CD4-positive, alpha-beta T cell (primary cell): ENCODE results near the gene SARS2. TPM values are rescaled to one million over a fixed set of nuclear protein-coding genes. Genes with fewer than 3 reads are reported as not detected.
"Not testable (repeated sequence)": the region's sequence is repeated elsewhere in the genome, so short reads cannot be mapped to it uniquely, and the experiment has no call there.

Experiments
- ATAC-seq: fragments of 200-7000 bp; cut with Tn5 transposase; one replicate; pipeline ENCODE4 v1.10.0; 2022; ENCODE audit warnings: mild to moderate bottlenecking; ENCODE audit not compliant: poor library complexity
- CTCF ChIA-PET: fragments of 350-600 bp; sonication (Branson Sonifier 250); formaldehyde crosslinking; loops from one replicate; lab custom pipeline; 2021; ENCODE audit warnings: antibody characterized with exemption, inconsistent platforms; lab: Charles Lee
- POLR2A ChIA-PET: fragments of 350-600 bp; sonication (Branson Sonifier 250); formaldehyde crosslinking; loops from one replicate; lab custom pipeline; 2021; ENCODE audit warnings: antibody characterized with exemption, inconsistent platforms; lab: Charles Lee
- DNase-seq, 14 experiments: peaks; one replicate each; pipeline ENCODE4 v3.0.0-alpha.2; 2013 to 2020; ENCODE audit warnings: mixed read lengths in 2 of 14
- H3K27ac ChIP-seq, 2 donors: one replicate each; pipeline versions ENCODE4 v1.5.1 to v1.7.0; 2013; ENCODE audit warnings: low read length in 2 of 2, low read depth in 1 of 2, mild to moderate bottlenecking in 1 of 2
- H3K27me3 ChIP-seq, 2 experiments: 1 replicate in 1 of 2; 2 replicates in 1 of 2; pipeline versions ENCODE4 v1.6.1 to v1.7.0; 2013; ENCODE audit warnings: low read length in 2 of 2, control low read depth in 1 of 2, mild to moderate bottlenecking in 1 of 2, moderate library complexity in 1 of 2; ENCODE audit not compliant: insufficient read depth in 2 of 2, control insufficient read depth in 1 of 2
- H3K36me3 ChIP-seq: one replicate; pipeline ENCODE4 v1.6.1; 2013; ENCODE audit warnings: low read length, control low read depth; ENCODE audit not compliant: insufficient read depth
- H3K4me1 ChIP-seq: one replicate; pipeline ENCODE4 v1.6.1; 2013; ENCODE audit warnings: low read length, control low read depth; ENCODE audit not compliant: insufficient read depth
- H3K4me3 ChIP-seq: one replicate; pipeline ENCODE4 v1.5.1; 2013; ENCODE audit warnings: mild to moderate bottlenecking, low read length, moderate library complexity
- H3K9me3 ChIP-seq, 2 experiments: 1 replicate in 1 of 2; 2 replicates in 1 of 2; pipeline versions ENCODE4 v1.6.1 to v1.7.0; 2013; ENCODE audit warnings: low read length in 2 of 2, mild to moderate bottlenecking in 2 of 2, control low read depth in 1 of 2, moderate library complexity in 1 of 2; ENCODE audit not compliant: control insufficient read depth in 1 of 2, insufficient read depth in 1 of 2
- H3K27ac Mint-ChIP-seq: one replicate; pipeline ENCODE4 v1.8.0; 2020; ENCODE audit warnings: mixed read lengths
- H3K27me3 Mint-ChIP-seq: one replicate; pipeline ENCODE4 v1.8.0; 2021; ENCODE audit warnings: mixed read lengths
- H3K36me3 Mint-ChIP-seq: one replicate; pipeline ENCODE4 v1.8.0; 2021; ENCODE audit warnings: low read depth, mixed read lengths
- H3K4me1 Mint-ChIP-seq: one replicate; pipeline ENCODE4 v1.8.0; 2021; ENCODE audit warnings: low read depth, mixed read lengths
- H3K4me3 Mint-ChIP-seq: one replicate; pipeline ENCODE4 v1.8.0; 2020; ENCODE audit warnings: mild to moderate bottlenecking, mixed read lengths
- H3K9me3 Mint-ChIP-seq: one replicate; pipeline ENCODE4 v1.8.0; 2020; ENCODE audit warnings: mixed read lengths
- intact Hi-C, 2 experiments: fragments of 100-400 bp; cut with DNase I in 1 of 2; cut with micrococcal nuclease in 1 of 2; formaldehyde crosslinking; loops; one replicate each; pipeline versions ENCODE4 v1.15.1 to v1.9.0; 2023 to 2025; cut with DNase I, micrococcal nuclease
- total RNA-seq, 174 experiments: library from RNA in 2 of 174; stranded (reverse) in 2 of 174; gene quantifications; one replicate each; pipeline ENCODE4 v1.2.3 and lab custom pipeline; 2021 to 2026
- TF ChIP-seq, protein P1 (sequence below): fragments of 200-600 bp; IDR thresholded peaks from one replicate; pipeline ENCODE4 v1.8.0; 2022; ENCODE audit warnings: antibody characterized with exemption, mild to moderate bottlenecking

Gene SARS2
- total RNA-seq, 2 experiments from 2014 or later = 18.7 to 22.8 TPM

DNA sequence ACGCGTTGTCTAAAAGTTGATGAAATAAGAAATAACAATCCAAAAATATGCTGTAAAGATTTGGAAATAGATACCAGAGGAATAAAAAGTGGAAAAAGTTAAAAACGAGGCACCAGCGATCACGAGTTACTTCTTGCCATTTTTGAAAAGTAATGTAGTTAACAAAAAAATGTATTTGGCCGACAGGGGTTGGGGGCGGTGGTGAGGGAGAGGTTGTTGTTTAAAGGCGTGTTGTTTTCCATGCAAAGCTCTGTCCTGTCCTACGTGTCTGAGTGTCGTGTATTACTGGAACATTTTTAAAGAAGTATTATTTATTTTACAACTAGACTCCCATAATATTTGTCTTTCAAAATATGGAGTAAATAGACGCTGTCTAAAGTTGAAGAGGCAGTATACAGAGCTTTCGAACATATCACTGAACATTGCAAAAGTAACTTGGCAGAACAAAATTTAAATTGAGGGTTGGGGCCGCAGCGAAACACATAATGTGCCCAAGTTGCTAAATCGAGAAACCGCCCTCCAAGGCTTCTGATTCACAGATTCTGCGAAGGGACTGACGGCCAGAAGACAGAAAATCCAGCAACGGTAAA lies 44.2 kb upstream of the SARS2 start:
- CTCF ChIA-PET = interaction anchor here (0.6 to 1.3 kb wide), 2 partner anchors 12 to 455 kb away, joined by 3 to 4 read pairs; no protein-coding TSS in a partner anchor
- ATAC-seq = no peak
- POLR2A ChIA-PET = no interaction called here

DNA sequence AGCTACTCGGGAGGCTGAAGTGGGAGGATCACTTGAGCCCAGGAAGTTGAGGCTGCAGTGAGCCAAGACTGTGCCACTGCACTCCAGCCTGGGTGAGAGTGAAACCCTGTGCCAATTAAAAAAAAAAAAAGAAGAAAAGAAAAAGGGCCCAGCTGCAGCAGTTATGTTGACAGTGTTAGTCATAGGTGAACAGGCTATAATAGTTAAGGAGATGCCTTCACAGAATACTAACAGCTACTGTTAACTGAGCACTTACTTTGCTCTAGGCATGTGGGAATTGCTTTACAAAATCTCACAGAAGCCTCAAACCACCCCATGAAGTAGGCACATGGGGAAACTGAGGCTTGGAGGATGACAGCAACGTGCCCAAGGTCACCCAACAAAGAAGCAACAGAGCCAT lies 41.1 kb upstream of the SARS2 start:
- no peak overlapping the region for H3K4me3 ChIP-seq
- CTCF ChIA-PET = interaction anchor here (0.7 kb wide), 1 partner anchor 1170 kb away, joined by 3 read pairs; no protein-coding TSS in a partner anchor
- H3K36me3 ChIP-seq = no peaks in the 10 kb centered on the region
- Mint-ChIP-seq H3K36me3 (no peaks in the 10 kb centered on the region), H3K4me1 (peaks cover 9% of the 10 kb centered on the region), H3K27me3 (peaks cover 26% of the 10 kb centered on the region), H3K4me3 (no peak overlapping the region), H3K27ac (no peak overlapping the region), H3K9me3 (no peaks in the 10 kb centered on the region)
- DNase-seq = no peak
- no peak overlapping the region for H3K27ac ChIP-seq
- peaks cover 14 to 21% of the 10 kb centered on the region in 2 experiments for H3K27me3 ChIP-seq
- TF ChIP-seq, protein P1, sequence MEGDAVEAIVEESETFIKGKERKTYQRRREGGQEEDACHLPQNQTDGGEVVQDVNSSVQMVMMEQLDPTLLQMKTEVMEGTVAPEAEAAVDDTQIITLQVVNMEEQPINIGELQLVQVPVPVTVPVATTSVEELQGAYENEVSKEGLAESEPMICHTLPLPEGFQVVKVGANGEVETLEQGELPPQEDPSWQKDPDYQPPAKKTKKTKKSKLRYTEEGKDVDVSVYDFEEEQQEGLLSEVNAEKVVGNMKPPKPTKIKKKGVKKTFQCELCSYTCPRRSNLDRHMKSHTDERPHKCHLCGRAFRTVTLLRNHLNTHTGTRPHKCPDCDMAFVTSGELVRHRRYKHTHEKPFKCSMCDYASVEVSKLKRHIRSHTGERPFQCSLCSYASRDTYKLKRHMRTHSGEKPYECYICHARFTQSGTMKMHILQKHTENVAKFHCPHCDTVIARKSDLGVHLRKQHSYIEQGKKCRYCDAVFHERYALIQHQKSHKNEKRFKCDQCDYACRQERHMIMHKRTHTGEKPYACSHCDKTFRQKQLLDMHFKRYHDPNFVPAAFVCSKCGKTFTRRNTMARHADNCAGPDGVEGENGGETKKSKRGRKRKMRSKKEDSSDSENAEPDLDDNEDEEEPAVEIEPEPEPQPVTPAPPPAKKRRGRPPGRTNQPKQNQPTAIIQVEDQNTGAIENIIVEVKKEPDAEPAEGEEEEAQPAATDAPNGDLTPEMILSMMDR = no peak
- peaks cover 10% of the 10 kb centered on the region for H3K4me1 ChIP-seq
- intact Hi-C loops = no loop called here
- ATAC-seq = no peak
- H3K9me3 ChIP-seq = peaks cover 0 to 7% of the 10 kb centered on the region in 2 experiments
- POLR2A ChIA-PET = no interaction called here

More for the DNA sequence above, 44.2 kb upstream of the SARS2 start:
- intact Hi-C loops = no loop called here
- H3K4me1 ChIP-seq = peaks cover 10% of the 10 kb centered on the region
- H3K4me3 ChIP-seq = no peak overlapping the region
- peaks cover 16 to 22% of the 10 kb centered on the region in 2 experiments for H3K27me3 ChIP-seq
- Mint-ChIP-seq H3K4me3 (no peak overlapping the region), H3K27me3 (peaks cover 40% of the 10 kb centered on the region), H3K36me3 (no peaks in the 10 kb centered on the region), H3K4me1 (peaks cover 9% of the 10 kb centered on the region), H3K9me3 (no peaks in the 10 kb centered on the region), H3K27ac (no peak overlapping the region)
- no peak overlapping the region for H3K27ac ChIP-seq
- peaks cover 0 to 7% of the 10 kb centered on the region in 2 experiments for H3K9me3 ChIP-seq
- TF ChIP-seq, protein P1 = no peak
- no peaks in the 10 kb centered on the region for H3K36me3 ChIP-seq
- DNase-seq = no peak

DNA sequence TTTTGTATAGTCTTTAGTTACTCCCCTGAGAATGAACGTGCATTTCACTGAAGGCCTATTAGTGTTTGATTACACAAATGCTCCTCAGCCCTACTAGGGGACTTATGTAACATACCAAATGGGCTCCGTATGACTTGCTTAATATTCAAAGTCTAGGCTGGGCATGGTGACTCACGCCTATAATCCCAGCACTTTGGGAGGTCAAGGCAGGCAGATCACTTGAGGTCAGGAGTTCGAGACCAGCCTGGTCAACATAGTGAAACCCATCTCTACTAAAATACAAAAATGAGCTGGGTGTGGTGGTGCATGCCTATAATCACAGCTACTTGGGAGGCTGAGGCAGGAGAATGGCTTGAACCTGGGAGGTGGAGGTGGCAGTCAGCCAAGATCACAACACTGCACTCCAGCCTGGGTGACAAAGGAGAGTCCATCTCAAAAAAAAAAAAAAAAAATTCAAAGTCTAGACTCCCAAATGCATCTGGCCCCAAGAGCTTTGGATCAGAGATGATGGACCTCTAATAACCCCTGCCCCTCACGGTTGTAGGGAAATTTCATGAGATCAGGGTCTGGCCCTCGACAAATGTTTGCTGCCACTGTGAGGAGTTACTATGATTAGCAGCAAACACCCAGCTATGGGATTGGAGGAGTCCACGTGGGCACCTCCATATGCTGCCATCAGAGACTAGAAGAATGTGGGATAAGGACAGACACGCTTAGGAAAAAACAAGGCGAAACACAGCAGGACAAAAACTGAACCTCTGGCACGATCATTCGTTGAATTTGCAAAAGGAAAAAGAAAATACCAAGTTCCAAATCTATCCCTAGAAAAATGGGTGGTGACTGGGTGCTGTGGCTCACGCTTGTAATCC lies 40.3 kb upstream of the SARS2 start:
- peaks cover 7% of the 10 kb centered on the region for H3K4me1 ChIP-seq
- peaks cover 0 to 4% of the 10 kb centered on the region in 2 experiments for H3K9me3 ChIP-seq
- no peak overlapping the region for H3K4me3 ChIP-seq
- DNase-seq = no peak
- Mint-ChIP-seq H3K27ac (no peak overlapping the region), H3K4me1 (peaks cover 2% of the 10 kb centered on the region), H3K27me3 (peaks cover 18% of the 10 kb centered on the region), H3K4me3 (no peak overlapping the region), H3K36me3 (no peaks in the 10 kb centered on the region), H3K9me3 (no peaks in the 10 kb centered on the region)
- intact Hi-C loops = no loop called here
- TF ChIP-seq, protein P1 = no peak
- no peak for ATAC-seq
- H3K27me3 ChIP-seq = peaks cover 7 to 14% of the 10 kb centered on the region in 2 experiments
- no peak overlapping the region for H3K27ac ChIP-seq
- ChIA-PET CTCF (interaction anchor here (0.7 kb wide), 2 partner anchors 820 to 1171 kb away, joined by 3 read pairs; no protein-coding TSS in a partner anchor), POLR2A (no interaction called here)
- no peaks in the 10 kb centered on the region for H3K36me3 ChIP-seq

DNA sequence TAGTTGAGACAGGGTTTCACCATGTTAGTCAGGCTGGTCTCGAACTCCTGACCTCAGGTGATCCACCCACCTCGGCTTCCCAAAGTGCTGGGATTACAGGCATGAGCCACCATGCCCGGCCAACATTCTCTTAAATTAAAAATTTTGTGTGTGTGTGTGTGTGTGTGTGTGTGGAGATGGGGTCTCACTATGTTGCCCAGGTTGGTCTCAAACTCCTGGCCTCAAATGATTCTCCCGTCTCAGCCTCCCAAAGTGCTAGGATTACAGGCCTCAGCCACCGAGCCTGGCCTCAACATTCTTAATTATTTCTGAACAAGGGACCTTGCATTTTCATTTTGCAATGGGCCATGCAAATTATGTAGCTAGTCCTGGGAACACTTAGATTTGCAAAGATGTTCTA lies 35.6 kb upstream of the SARS2 start:
- intact Hi-C loops = loop anchor here in 1 of 2 experiments (10.0 kb wide), 1 partner anchor 219 kb away; no protein-coding TSS in a partner anchor
- H3K9me3 ChIP-seq, POLR2A ChIA-PET, H3K4me3 ChIP-seq, H3K27ac ChIP-seq, H3K36me3 ChIP-seq, H3K9me3 Mint-ChIP-seq, H3K4me1 Mint-ChIP-seq, H3K36me3 Mint-ChIP-seq, H3K4me1 ChIP-seq, H3K4me3 Mint-ChIP-seq, CTCF ChIA-PET, H3K27me3 ChIP-seq, H3K27ac Mint-ChIP-seq, ATAC-seq, DNase-seq: not testable (repeated sequence)
- H3K27me3 Mint-ChIP-seq = peaks cover 14% of the 10 kb centered on the region
